SK-N-DZ (cell line): Measurements from ENCODE around the gene LGMN.

Experiments used
- DNase-seq: peaks from one replicate; pipeline ENCODE4 v3.0.0-alpha.2; 2015; ENCODE audit warnings: low spot score

LGMN gene

GRCh38 chr14:92728759-92729364 is 19.6 kb downstream of the LGMN start:
- DNase-seq = no peak

GRCh38 chr14:92726933-92727262 is 21.5 kb downstream of the LGMN start:
- DNase-seq = no peak

- DNase-seq = no peak
These were observed 22.1 kb downstream of the LGMN start for GRCh38 chr14:92726135-92726932.

GRCh38 chr14:92724516-92725340 is 23.7 kb downstream of the LGMN start:
- no peak for DNase-seq

- no peak for DNase-seq
These were observed 28.5 kb downstream of the LGMN start for GRCh38 chr14:92719890-92720323.

GRCh38 chr14:92719421-92719820 is 29.0 kb downstream of the LGMN start:
- DNase-seq = no peak

GRCh38 chr14:92718664-92719063 is 29.8 kb downstream of the LGMN start:
- no peak for DNase-seq

GRCh38 chr14:92717571-92718042 is 30.8 kb downstream of the LGMN start:
- no peak for DNase-seq

GRCh38 chr14:92716131-92716530 is 32.3 kb downstream of the LGMN start:
- DNase-seq = no peak

- DNase-seq = peak; percentile 43
These were observed 33.6 kb downstream of the LGMN start for GRCh38 chr14:92714739-92715307.

GRCh38 chr14:92712654-92713051 is 35.8 kb downstream of the LGMN start:
- DNase-seq = no peak

- no peak for DNase-seq
These were observed 36.3 kb downstream of the LGMN start for GRCh38 chr14:92711976-92712653.

GRCh38 chr14:92710001-92710341 is 38.5 kb downstream of the LGMN start:
- no peak for DNase-seq

GRCh38 chr14:92709340-92710000 is 39.0 kb downstream of the LGMN start:
- DNase-seq = no peak

- no peak for DNase-seq
These were observed 42.0 kb downstream of the LGMN start for GRCh38 chr14:92706386-92706785.

GRCh38 chr14:92704821-92705220 is 43.6 kb downstream of the LGMN start:
- no peak for DNase-seq

GRCh38 chr14:92704036-92704804 is 44.2 kb downstream of the LGMN start:
- no peak for DNase-seq

- DNase-seq = no peak
These were observed 44.9 kb downstream of the LGMN start for GRCh38 chr14:92703516-92703915.

GRCh38 chr14:92702441-92702918 is 45.9 kb downstream of the LGMN start:
- no peak for DNase-seq

- no peak for DNase-seq
These were observed 46.6 kb downstream of the LGMN start for GRCh38 chr14:92701826-92702225.
